Measurements from ENCODE around the gene GADD45B. TPM values are rescaled to one million over a fixed set of nuclear protein-coding genes. Genes with fewer than 3 reads are reported as not detected.

GADD45B gene
- total and polyA plus RNA-seq, 2 donors: 75.9 to 161 TPM

- 96% methylated on average over 26 of the region's 26 CpGs for WGBS
- H3K36me3 ChIP-seq (ENCODE audit: control insufficient read depth in 2 of 2, insufficient read depth in 2 of 2, low read length in 1 of 2): peaks cover 61 to 66% of the 10 kb centered on the region in 2 donors
Measured at GRCh38 chr19:2441096-2441752, 34.7 kb upstream of the GADD45B start.

GRCh38 chr19:2443116-2443784, 32.7 kb upstream of the GADD45B start:
- H3K27me3 ChIP-seq (ENCODE audit: control insufficient read depth in 2 of 2, insufficient read depth in 1 of 2, low read length in 1 of 2): no peaks in the 10 kb centered on the region
- no peak overlapping the region for H3K27ac ChIP-seq (ENCODE audit: low read depth in 1 of 2, low read length in 1 of 2)
- peaks cover 52 to 53% of the 10 kb centered on the region in 2 donors for H3K36me3 ChIP-seq (ENCODE audit: control insufficient read depth in 2 of 2, insufficient read depth in 2 of 2, low read length in 1 of 2)
- WGBS: 97% methylated on average over 22 of the region's 22 CpGs
- H3K4me3 ChIP-seq (ENCODE audit: low read length in 2 of 2): no peak overlapping the region
- H3K4me1 ChIP-seq (ENCODE audit: control insufficient read depth in 2 of 2, insufficient read depth in 2 of 2, low read length in 2 of 2): peaks cover 12 to 23% of the 10 kb centered on the region in 2 donors
- H3K9me3 ChIP-seq (ENCODE audit: control insufficient read depth in 2 of 2, insufficient read depth in 1 of 2, low read length in 1 of 2): peaks cover 0 to 5% of the 10 kb centered on the region in 2 donors
- DNase-seq (ENCODE audit: low read depth in 6 of 9, low spot score in 9 of 9): no peak

More at GRCh38 chr19:2441096-2441752, 34.7 kb upstream of the GADD45B start:
- peaks cover 0 to 3% of the 10 kb centered on the region in 2 donors for H3K4me1 ChIP-seq (ENCODE audit: control insufficient read depth in 2 of 2, insufficient read depth in 2 of 2, low read length in 2 of 2)
- H3K27ac ChIP-seq (ENCODE audit: low read depth in 1 of 2, low read length in 1 of 2): no peak overlapping the region
- no peaks in the 10 kb centered on the region for H3K27me3 ChIP-seq (ENCODE audit: control insufficient read depth in 2 of 2, insufficient read depth in 1 of 2, low read length in 1 of 2)
- H3K9me3 ChIP-seq (ENCODE audit: control insufficient read depth in 2 of 2, insufficient read depth in 1 of 2, low read length in 1 of 2): no peaks in the 10 kb centered on the region
- no peak overlapping the region for H3K4me3 ChIP-seq (ENCODE audit: low read length in 2 of 2)
- no peak for DNase-seq (ENCODE audit: low read depth in 6 of 9, low spot score in 9 of 9)

- Histone ChIP-seq H3K9me3 (ENCODE audit: control insufficient read depth in 2 of 2, insufficient read depth in 1 of 2, low read length in 1 of 2) (peaks cover 0 to 6% of the 10 kb centered on the region in 2 donors), H3K27ac (ENCODE audit: low read depth in 1 of 2, low read length in 1 of 2) (no peak overlapping the region), H3K36me3 (ENCODE audit: control insufficient read depth in 2 of 2, insufficient read depth in 2 of 2, low read length in 1 of 2) (peaks cover 48 to 49% of the 10 kb centered on the region in 2 donors), H3K4me3 (ENCODE audit: low read length in 2 of 2) (no peak overlapping the region), H3K27me3 (ENCODE audit: control insufficient read depth in 2 of 2, insufficient read depth in 1 of 2, low read length in 1 of 2) (no peaks in the 10 kb centered on the region), H3K4me1 (ENCODE audit: control insufficient read depth in 2 of 2, insufficient read depth in 2 of 2, low read length in 2 of 2) (peaks cover 16 to 25% of the 10 kb centered on the region in 2 donors)
- WGBS: 98% methylated on average over 17 of the region's 17 CpGs
- DNase-seq (ENCODE audit: low read depth in 6 of 9, low spot score in 9 of 9): no peak
Measured at GRCh38 chr19:2443785-2444182, 32.1 kb upstream of the GADD45B start.

- H3K36me3 ChIP-seq (ENCODE audit: control insufficient read depth in 2 of 2, insufficient read depth in 2 of 2, low read length in 1 of 2): peaks cover 49% of the 10 kb centered on the region in 2 donors
- H3K4me1 ChIP-seq (ENCODE audit: control insufficient read depth in 2 of 2, insufficient read depth in 2 of 2, low read length in 2 of 2): peaks cover 16 to 25% of the 10 kb centered on the region in 2 donors
- no peak overlapping the region for H3K27ac ChIP-seq (ENCODE audit: low read depth in 1 of 2, low read length in 1 of 2)
- 98% methylated on average over 34 of the region's 34 CpGs for WGBS
- no peak overlapping the region for H3K4me3 ChIP-seq (ENCODE audit: low read length in 2 of 2)
- H3K9me3 ChIP-seq (ENCODE audit: control insufficient read depth in 2 of 2, insufficient read depth in 1 of 2, low read length in 1 of 2): peaks cover 0 to 6% of the 10 kb centered on the region in 2 donors
- no peak for DNase-seq (ENCODE audit: low read depth in 6 of 9, low spot score in 9 of 9)
- H3K27me3 ChIP-seq (ENCODE audit: control insufficient read depth in 2 of 2, insufficient read depth in 1 of 2, low read length in 1 of 2): no peaks in the 10 kb centered on the region
Measured at GRCh38 chr19:2444251-2445002, 31.5 kb upstream of the GADD45B start.

- DNase-seq (ENCODE audit: low read depth in 6 of 9, low spot score in 9 of 9): peak in 8 of 9 donors; percentile 53 to 92 (median 78)
- Histone ChIP-seq H3K27me3 (ENCODE audit: control insufficient read depth in 2 of 2, insufficient read depth in 1 of 2, low read length in 1 of 2) (no peaks in the 10 kb centered on the region), H3K36me3 (ENCODE audit: control insufficient read depth in 2 of 2, insufficient read depth in 2 of 2, low read length in 1 of 2) (peaks cover 49 to 55% of the 10 kb centered on the region in 2 donors), H3K4me1 (ENCODE audit: control insufficient read depth in 2 of 2, insufficient read depth in 2 of 2, low read length in 2 of 2) (peaks cover 16 to 25% of the 10 kb centered on the region in 2 donors), H3K4me3 (ENCODE audit: low read length in 2 of 2) (peak overlapping the region in 1 of 2 donors; percentile 2), H3K27ac (ENCODE audit: low read depth in 1 of 2, low read length in 1 of 2) (peak overlapping the region; percentile 53 to 68), H3K9me3 (ENCODE audit: control insufficient read depth in 2 of 2, insufficient read depth in 1 of 2, low read length in 1 of 2) (peaks cover 0 to 6% of the 10 kb centered on the region in 2 donors)
- 1% methylated on average over 19 of the region's 19 CpGs for WGBS
Measured at GRCh38 chr19:2446381-2446780, 29.5 kb upstream of the GADD45B start.

- Histone ChIP-seq H3K27ac (ENCODE audit: low read depth in 1 of 2, low read length in 1 of 2) (no peak overlapping the region), H3K9me3 (ENCODE audit: control insufficient read depth in 2 of 2, insufficient read depth in 1 of 2, low read length in 1 of 2) (peaks cover 0 to 6% of the 10 kb centered on the region in 2 donors), H3K27me3 (ENCODE audit: control insufficient read depth in 2 of 2, insufficient read depth in 1 of 2, low read length in 1 of 2) (no peaks in the 10 kb centered on the region), H3K4me1 (ENCODE audit: control insufficient read depth in 2 of 2, insufficient read depth in 2 of 2, low read length in 2 of 2) (peaks cover 18 to 25% of the 10 kb centered on the region in 2 donors), H3K4me3 (ENCODE audit: low read length in 2 of 2) (no peak overlapping the region), H3K36me3 (ENCODE audit: control insufficient read depth in 2 of 2, insufficient read depth in 2 of 2, low read length in 1 of 2) (peaks cover 31 to 49% of the 10 kb centered on the region in 2 donors)
- no peak for DNase-seq (ENCODE audit: low read depth in 6 of 9, low spot score in 9 of 9)
- 99% methylated on average over 11 of the region's 11 CpGs for WGBS
Measured at GRCh38 chr19:2449019-2449418, 26.9 kb upstream of the GADD45B start.

GRCh38 chr19:2451138-2451537, 24.8 kb upstream of the GADD45B start:
- Histone ChIP-seq H3K9me3 (ENCODE audit: control insufficient read depth in 2 of 2, insufficient read depth in 1 of 2, low read length in 1 of 2) (peaks cover 0 to 6% of the 10 kb centered on the region in 2 donors), H3K36me3 (ENCODE audit: control insufficient read depth in 2 of 2, insufficient read depth in 2 of 2, low read length in 1 of 2) (peaks cover 22 to 37% of the 10 kb centered on the region in 2 donors), H3K4me3 (ENCODE audit: low read length in 2 of 2) (no peak overlapping the region), H3K27ac (ENCODE audit: low read depth in 1 of 2, low read length in 1 of 2) (no peak overlapping the region), H3K4me1 (ENCODE audit: control insufficient read depth in 2 of 2, insufficient read depth in 2 of 2, low read length in 2 of 2) (peaks cover 30 to 38% of the 10 kb centered on the region in 2 donors), H3K27me3 (ENCODE audit: control insufficient read depth in 2 of 2, insufficient read depth in 1 of 2, low read length in 1 of 2) (no peaks in the 10 kb centered on the region)
- WGBS: 97% methylated on average over 7 of the region's 7 CpGs
- no peak for DNase-seq (ENCODE audit: low read depth in 6 of 9, low spot score in 9 of 9)

- H3K9me3 ChIP-seq (ENCODE audit: control insufficient read depth in 2 of 2, insufficient read depth in 1 of 2, low read length in 1 of 2): peaks cover 0 to 6% of the 10 kb centered on the region in 2 donors
- 97% methylated on average over 18 of the region's 18 CpGs for WGBS
- H3K36me3 ChIP-seq (ENCODE audit: control insufficient read depth in 2 of 2, insufficient read depth in 2 of 2, low read length in 1 of 2): peaks cover 22 to 37% of the 10 kb centered on the region in 2 donors
- no peak for DNase-seq (ENCODE audit: low read depth in 6 of 9, low spot score in 9 of 9)
- H3K4me1 ChIP-seq (ENCODE audit: control insufficient read depth in 2 of 2, insufficient read depth in 2 of 2, low read length in 2 of 2): peaks cover 30 to 32% of the 10 kb centered on the region in 2 donors
- H3K27me3 ChIP-seq (ENCODE audit: control insufficient read depth in 2 of 2, insufficient read depth in 1 of 2, low read length in 1 of 2): no peaks in the 10 kb centered on the region
- H3K27ac ChIP-seq (ENCODE audit: low read depth in 1 of 2, low read length in 1 of 2): no peak overlapping the region
- H3K4me3 ChIP-seq (ENCODE audit: low read length in 2 of 2): no peak overlapping the region
Measured at GRCh38 chr19:2451741-2452140, 24.2 kb upstream of the GADD45B start.

All from thymus (tissue), 11 donors.